K562 (cell line): ENCODE measurements around the gene TBX19. TPM values are rescaled to one million over a fixed set of nuclear protein-coding genes. Genes with fewer than 3 reads are reported as not detected.
A peak's percentile ranks its signal among the peaks of the same experiment; 100 is the strongest.

Source experiments
- ATAC-seq: fragments of 200-7000 bp; cut with Tn5 transposase; 3 replicates; pipeline ENCODE4 v1.9.1; 2020; ENCODE audit warnings: moderate library complexity
- BruUV-seq: library from RNA; stranded (reverse); fragments of 400-500 nt; replicated peaks from 2 replicates; lab custom pipeline; 2021; lab: Mats Ljungman, UMichigan
- CTCF ChIA-PET: fragments of 300-600 bp; formaldehyde crosslinking; extraction: SDS; loops from one replicate; lab custom pipeline; 2021; ENCODE audit warnings: low intra/inter-chr PET ratio; lab: Yijun Ruan, JAX
- POLR2A ChIA-PET: fragments of 300-600, 350-650 bp; sonication (Branson Sonifier 250); formaldehyde crosslinking; extraction: SDS; loops from one replicate; lab custom pipeline; 2021; ENCODE audit warnings: antibody characterized with exemption, inconsistent platforms; lab: Yijun Ruan, JAX
- DNase-seq, 4 experiments: peaks; one replicate each; pipeline versions ENCODE4 v3.0.0 to v3.0.0-alpha.2; 2011 to 2018; ENCODE audit warnings: low spot score in 3 of 4, mixed read lengths in 3 of 4; ENCODE audit errors: extremely low read depth in 1 of 4
- FAIRE-seq: peaks from 2 replicates; lab custom pipeline; 2011; peaks lifted over from hg19 to GRCh38; lab: Jason Lieb, UNC
- H2AFZ ChIP-seq: 2 replicates; pipeline ENCODE4 v1.6.0; 2011; ENCODE audit warnings: low read depth, low read length, control low read depth, inconsistent platforms
- H3K27ac ChIP-seq: fragments of 200-600 bp; 3 replicates; pipeline ENCODE4 v1.8.0; 2011; ENCODE audit warnings: low read depth, mild to moderate bottlenecking, control low read depth, inconsistent platforms, low read length, moderate library complexity, mixed read lengths; ENCODE audit errors: extremely low read depth
- H3K27me3 ChIP-seq, 2 experiments: fragments of 300-600 bp in 1 of 2; 2 replicates in 1 of 2; 3 replicates in 1 of 2; pipeline versions ENCODE4 v1.6.0 to v1.8.0; 2011; ENCODE audit warnings: inconsistent platforms in 2 of 2, low read length in 2 of 2, mild to moderate bottlenecking in 1 of 2, mixed read lengths in 1 of 2, moderate library complexity in 1 of 2; ENCODE audit not compliant: control insufficient read depth in 2 of 2, insufficient read depth in 2 of 2
- H3K36me3 ChIP-seq: fragments of 300-600 bp; 3 replicates; pipeline ENCODE4 v1.8.0; 2011; ENCODE audit warnings: mild to moderate bottlenecking, low read length, inconsistent platforms; ENCODE audit not compliant: control insufficient read depth, insufficient read depth
- H3K4me1 ChIP-seq, 2 experiments: fragments of 200-600 bp in 1 of 2; replicated peaks in 1 of 2; 2 replicates in 1 of 2; 3 replicates in 1 of 2; pipeline versions ENCODE4 v1.5.1 to v1.8.0; 2011; ENCODE audit warnings: inconsistent platforms in 2 of 2, low read length in 2 of 2, mild to moderate bottlenecking in 1 of 2, mixed read lengths in 1 of 2, moderate library complexity in 1 of 2; ENCODE audit not compliant: control insufficient read depth in 2 of 2, insufficient read depth in 2 of 2
- H3K4me2 ChIP-seq: 2 replicates; pipeline ENCODE4 v1.6.1; 2011; ENCODE audit warnings: low read length, control low read depth, inconsistent platforms, mixed read lengths; ENCODE audit not compliant: insufficient read depth
- H3K4me3 ChIP-seq: fragments of 200-600 bp; sonication (generic), shearing (Covaris generic); 2 replicates; pipeline ENCODE4 v1.5.1; 2016; ENCODE audit warnings: control low read depth, inconsistent platforms
- H3K79me2 ChIP-seq: fragments of 200-600 bp; 3 replicates; pipeline ENCODE4 v1.8.0; 2011; ENCODE audit warnings: low read length, inconsistent platforms; ENCODE audit not compliant: control insufficient read depth, insufficient read depth
- H3K9ac ChIP-seq, 2 experiments: 2 replicates each; pipeline versions ENCODE4 v1.6.0 to v1.6.1; 2011; ENCODE audit warnings: low read depth in 2 of 2, low read length in 2 of 2, control low read depth in 1 of 2, inconsistent platforms in 1 of 2, mild to moderate bottlenecking in 1 of 2, mixed read lengths in 1 of 2; ENCODE audit not compliant: insufficient read depth in 1 of 2
- H3K9me1 ChIP-seq: one replicate; pipeline ENCODE4 v1.6.0; 2011; ENCODE audit warnings: inconsistent platforms, mild to moderate bottlenecking, low read length, moderate library complexity; ENCODE audit not compliant: control insufficient read depth, insufficient read depth
- H3K9me3 ChIP-seq: replicated peaks from 2 replicates; pipeline ENCODE4 v1.5.1; 2011; ENCODE audit warnings: low read depth, low read length, inconsistent platforms; ENCODE audit not compliant: control insufficient read depth, insufficient read depth
- H4K20me1 ChIP-seq: replicated peaks from 2 replicates; pipeline ENCODE4 v1.6.1; 2011; ENCODE audit warnings: low read length, inconsistent platforms, mixed read lengths; ENCODE audit not compliant: control insufficient read depth, insufficient read depth
- CBX3 ChIP-seq, 2 experiments: IDR thresholded peaks; 1 replicate in 1 of 2; 2 replicates in 1 of 2; pipeline ENCODE4 v1.6.1; 2012; ENCODE audit warnings: inconsistent platforms in 2 of 2, low read length in 2 of 2, borderline replicate concordance in 1 of 2, control low read depth in 1 of 2
- KLF13 ChIP-seq: fragments of 450-650 bp; IDR thresholded peaks from 2 replicates; pipeline ENCODE4 v1.6.1; 2016; ENCODE audit warnings: missing genetic modification characterization, low read depth, mild to moderate bottlenecking, missing compliant biosample characterization, moderate library complexity, borderline replicate concordance
- MYBL2 ChIP-seq, 2 experiments: fragments of 450-650 bp in 1 of 2; sonication (generic) in 1 of 2; formaldehyde crosslinking in 1 of 2; IDR thresholded peaks; 2 replicates each; pipeline versions ENCODE4 v1.6.1 to v1.8.1; 2017 to 2022; ENCODE audit warnings: borderline replicate concordance in 1 of 2, inconsistent platforms in 1 of 2, low read depth in 1 of 2, mild to moderate bottlenecking in 1 of 2, missing genetic modification reagents in 1 of 2, moderate library complexity in 1 of 2
- RAD51 ChIP-seq: fragments of 450-650 bp; IDR thresholded peaks from 2 replicates; pipeline ENCODE4 v1.7.1; 2016; ENCODE audit warnings: low read depth, mild to moderate bottlenecking, borderline replicate concordance
- RBM22 ChIP-seq: fragments of 200-400 bp; formaldehyde crosslinking; IDR thresholded peaks from 2 replicates; pipeline ENCODE4 v1.6.1; 2018; ENCODE audit warnings: low read length, low read depth; ENCODE audit not compliant: poor library complexity, severe bottlenecking
- ZNF212 ChIP-seq: fragments of 450-650 bp; formaldehyde crosslinking; IDR thresholded peaks from 2 replicates; pipeline ENCODE4 v1.4.0; 2020; ENCODE audit warnings: mild to moderate bottlenecking
- ZNF699 ChIP-seq: fragments of 250-450 bp; sonication (Bioruptor Pico); IDR thresholded peaks from 2 replicates; pipeline ENCODE4 v1.8.0; 2021; ENCODE audit warnings: mild to moderate bottlenecking, moderate library complexity; ENCODE audit not compliant: insufficient replicate concordance
- in situ Hi-C: fragments of 300-500 bp; cut with MboI; formaldehyde crosslinking; loops from 4 replicates; pipeline ENCODE4 v1.15.0; 2018; ENCODE audit warnings: inconsistent platforms, mixed read lengths
- intact Hi-C: fragments of 100-400 bp; cut with micrococcal nuclease; formaldehyde crosslinking; loops from 2 replicates; pipeline ENCODE4 v1.14.2; 2022
- polyA plus RNA-seq, 8 experiments: library from polyadenylated mRNA; depleted of rRNA in 4 of 8; stranded (reverse) in 5 of 8; unstranded in 3 of 8; fragments of >200 nt; fragmentation: Nextera tagmentation in 2 of 8; fragmentation: Illumina TruSeq in 1 of 8; extraction: Ambion mirVana in 2 of 8; extraction: Trizol in 1 of 8; gene quantifications; 2 replicates each; pipeline versions ENCODE4 v1.2.1 to v1.2.3, GENCODE V29; 2011 to 2014; ENCODE audit warnings: inconsistent platforms in 1 of 8, missing spikeins in 1 of 8
- total RNA-seq, 7 experiments: library from RNA; depleted of rRNA in 6 of 7; stranded (reverse); fragments of >200 nt in 6 of 7; fragmentation: Illumina TruSeq in 2 of 7; extraction: Trizol in 2 of 7; gene quantifications; 2 replicates each; pipeline versions ENCODE4 v1.2.1 to v1.2.3, GENCODE V29; 2011 to 2021; ENCODE audit warnings: low replicate concordance in 1 of 7
- TF ChIP-seq, protein P1 (sequence below): fragments of 250-450 bp; sonication (Bioruptor Pico); IDR thresholded peaks from 2 replicates; pipeline ENCODE4 v1.8.0; 2022; ENCODE audit warnings: inconsistent platforms
- TF ChIP-seq, protein P2 (sequence below): fragments of 250-450 bp; sonication (Bioruptor Pico); IDR thresholded peaks from 2 replicates; pipeline ENCODE4 v1.5.0; 2020; ENCODE audit warnings: mild to moderate bottlenecking, borderline replicate concordance

Gene TBX19
- total and polyA plus RNA-seq, 9 of the 15 experiments (the other 6 are each of a cell fraction or from before 2014, with no cell fraction given): 0.32 to 3.1 (median 0.95) TPM

- Histone ChIP-seq H3K9me3 (no peaks in the 10 kb centered on the region), H3K4me1 (no peaks in the 10 kb centered on the region), H3K4me2 (no peak overlapping the region), H3K4me3 (no peak overlapping the region), H3K27ac (no peak overlapping the region), H3K27me3 (no peaks in the 10 kb centered on the region), H2AFZ (no peak overlapping the region), H3K9ac (no peak overlapping the region), H4K20me1 (peaks cover 4% of the 10 kb centered on the region; the same call in 1 of the 2 replicates), H3K79me2 (peaks cover 23% of the 10 kb centered on the region; the same call in 2 of the 3 replicates), H3K36me3 (peaks cover 93% of the 10 kb centered on the region), H3K9me1 (no peaks in the 10 kb centered on the region)
- FAIRE-seq (no peak), ATAC-seq (peak; percentile 39), DNase-seq (no peak)
- intact Hi-C loops (loop anchor here (1.0 kb wide), 2 partner anchors 87 to 107 kb away; no protein-coding TSS in a partner anchor), in situ Hi-C loops (no loop called here)
- no TSS peak for BruUV-seq
- TF ChIP-seq RAD51 (no peak), KLF13 (peak; percentile 42; the same call in 1 of the 2 replicates), MYBL2 (IDR thresholded peaks at IDR 0.05; ENCODE audit: low read depth) (no peak), MYBL2 (CRISPR knock-in tag; IDR thresholded peaks at IDR 0.05; ENCODE audit: borderline replicate concordance) (no peak), ZNF212 (CRISPR knock-in tag) (no peak), RBM22 (no peak), ZNF699 (CRISPR knock-in tag) (no peak), CBX3 (IDR thresholded peaks at IDR 0.05; ENCODE audit: borderline replicate concordance in 1 of 2, low read length in 2 of 2) (no peak)
- TF ChIP-seq, protein P1, sequence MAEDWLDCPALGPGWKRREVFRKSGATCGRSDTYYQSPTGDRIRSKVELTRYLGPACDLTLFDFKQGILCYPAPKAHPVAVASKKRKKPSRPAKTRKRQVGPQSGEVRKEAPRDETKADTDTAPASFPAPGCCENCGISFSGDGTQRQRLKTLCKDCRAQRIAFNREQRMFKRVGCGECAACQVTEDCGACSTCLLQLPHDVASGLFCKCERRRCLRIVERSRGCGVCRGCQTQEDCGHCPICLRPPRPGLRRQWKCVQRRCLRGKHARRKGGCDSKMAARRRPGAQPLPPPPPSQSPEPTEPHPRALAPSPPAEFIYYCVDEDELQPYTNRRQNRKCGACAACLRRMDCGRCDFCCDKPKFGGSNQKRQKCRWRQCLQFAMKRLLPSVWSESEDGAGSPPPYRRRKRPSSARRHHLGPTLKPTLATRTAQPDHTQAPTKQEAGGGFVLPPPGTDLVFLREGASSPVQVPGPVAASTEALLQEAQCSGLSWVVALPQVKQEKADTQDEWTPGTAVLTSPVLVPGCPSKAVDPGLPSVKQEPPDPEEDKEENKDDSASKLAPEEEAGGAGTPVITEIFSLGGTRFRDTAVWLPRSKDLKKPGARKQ (CRISPR knock-in tag): peak; percentile 41; the same call in 1 of the 2 replicates
- TF ChIP-seq, protein P2, sequence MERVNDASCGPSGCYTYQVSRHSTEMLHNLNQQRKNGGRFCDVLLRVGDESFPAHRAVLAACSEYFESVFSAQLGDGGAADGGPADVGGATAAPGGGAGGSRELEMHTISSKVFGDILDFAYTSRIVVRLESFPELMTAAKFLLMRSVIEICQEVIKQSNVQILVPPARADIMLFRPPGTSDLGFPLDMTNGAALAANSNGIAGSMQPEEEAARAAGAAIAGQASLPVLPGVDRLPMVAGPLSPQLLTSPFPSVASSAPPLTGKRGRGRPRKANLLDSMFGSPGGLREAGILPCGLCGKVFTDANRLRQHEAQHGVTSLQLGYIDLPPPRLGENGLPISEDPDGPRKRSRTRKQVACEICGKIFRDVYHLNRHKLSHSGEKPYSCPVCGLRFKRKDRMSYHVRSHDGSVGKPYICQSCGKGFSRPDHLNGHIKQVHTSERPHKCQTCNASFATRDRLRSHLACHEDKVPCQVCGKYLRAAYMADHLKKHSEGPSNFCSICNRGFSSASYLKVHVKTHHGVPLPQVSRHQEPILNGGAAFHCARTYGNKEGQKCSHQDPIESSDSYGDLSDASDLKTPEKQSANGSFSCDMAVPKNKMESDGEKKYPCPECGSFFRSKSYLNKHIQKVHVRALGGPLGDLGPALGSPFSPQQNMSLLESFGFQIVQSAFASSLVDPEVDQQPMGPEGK (CRISPR knock-in tag): no peak
- ChIA-PET POLR2A (interaction anchor here (0.6 to 4.0 kb wide), 12 partner anchors 10 to 1235 kb away, joined by 3 to 32 read pairs (median 4); partner anchors contain the start of gene SFT2D2), CTCF (interaction anchor here (0.5 to 0.9 kb wide), 2 partner anchors 77 to 85 kb away, joined by 3 to 4 read pairs; no protein-coding TSS in a partner anchor)
These were observed 45.2 kb upstream of the TBX19 start for GRCh38 chr1:168235548-168235885.
